Inflammatory macrophage treated with lipopolysaccharide for 1 hour (primary cell): ENCODE results near the gene SELPLG.
"Not testable (repeated sequence)": the region's sequence is repeated elsewhere in the genome, so short reads cannot be mapped to it uniquely, and the experiment has no call there.

Experiments
- DNase-seq, 2 donors: peaks; one replicate each; pipeline ENCODE4 v3.0.0-alpha.2; 2020 to 2022

SELPLG gene

GRCh38 chr12:108654622-108655021 is 20.9 kb upstream of the SELPLG start:
- DNase-seq, result not testable (repeated sequence)

GRCh38 chr12:108653922-108654321 is 20.2 kb upstream of the SELPLG start:
- DNase-seq, result no peak

- DNase-seq, result no peak
Measured at GRCh38 chr12:108653082-108653516, 19.4 kb upstream of the SELPLG start.

- DNase-seq, result no peak
Measured at GRCh38 chr12:108650083-108650482, 16.4 kb upstream of the SELPLG start.

- no peak for DNase-seq
Measured at GRCh38 chr12:108649669-108650068, 16.0 kb upstream of the SELPLG start.

- DNase-seq, result no peak
Measured at GRCh38 chr12:108649126-108649525, 15.4 kb upstream of the SELPLG start.

DNA sequence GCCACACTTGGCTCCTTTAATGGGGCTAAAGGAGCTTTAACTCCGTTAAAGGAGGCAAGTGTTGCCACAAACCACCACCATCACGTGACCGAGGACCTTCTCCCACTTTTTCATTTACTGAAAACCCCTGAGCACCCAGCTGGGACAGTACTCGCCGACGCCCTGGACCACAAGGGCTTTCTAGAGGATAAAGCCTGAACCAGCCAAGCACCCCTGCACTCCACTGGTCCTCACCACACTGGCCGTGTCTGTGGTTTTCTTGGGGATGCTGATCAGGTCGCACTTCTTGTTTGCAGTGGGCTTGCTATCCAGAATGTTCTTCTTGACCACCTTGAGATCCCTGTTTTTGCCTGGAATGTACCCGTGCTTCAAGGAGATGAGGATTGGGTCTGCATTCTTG is 14.7 kb upstream of the SELPLG start:
- no peak for DNase-seq

DNA sequence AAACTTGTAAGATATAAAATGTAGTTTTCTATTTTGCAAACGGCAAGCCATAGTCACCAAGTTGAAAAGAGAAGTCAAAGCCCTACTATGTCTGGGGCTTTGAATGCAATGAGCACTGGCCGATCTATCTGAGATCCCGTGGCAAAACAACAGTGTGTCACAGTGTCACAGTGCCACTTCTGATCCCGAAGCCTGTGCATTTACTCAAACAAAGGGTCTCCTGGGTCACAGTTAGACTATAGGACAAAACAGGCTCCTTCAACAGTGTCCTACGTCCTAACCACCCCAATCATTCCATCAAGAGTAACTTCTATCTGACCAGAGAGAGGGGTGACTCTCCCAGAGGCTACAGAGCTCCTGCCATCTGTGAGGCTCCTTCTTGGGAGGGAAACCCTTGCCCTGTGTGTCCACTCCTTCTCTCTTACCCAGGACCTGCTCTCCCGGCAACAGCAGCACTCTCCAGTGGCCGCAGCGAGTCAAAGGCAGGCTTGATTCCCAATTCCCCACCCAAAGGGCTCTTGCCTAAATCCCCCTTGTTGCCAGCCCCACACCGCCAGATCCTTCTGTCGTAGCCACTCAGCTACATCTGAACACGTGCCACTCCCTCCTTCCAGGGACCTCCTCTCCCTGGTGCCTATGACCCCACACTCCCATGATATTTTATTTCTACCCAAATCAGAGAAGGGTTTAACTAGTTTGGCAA is 14.0 kb upstream of the SELPLG start:
- DNase-seq, result no peak

DNA sequence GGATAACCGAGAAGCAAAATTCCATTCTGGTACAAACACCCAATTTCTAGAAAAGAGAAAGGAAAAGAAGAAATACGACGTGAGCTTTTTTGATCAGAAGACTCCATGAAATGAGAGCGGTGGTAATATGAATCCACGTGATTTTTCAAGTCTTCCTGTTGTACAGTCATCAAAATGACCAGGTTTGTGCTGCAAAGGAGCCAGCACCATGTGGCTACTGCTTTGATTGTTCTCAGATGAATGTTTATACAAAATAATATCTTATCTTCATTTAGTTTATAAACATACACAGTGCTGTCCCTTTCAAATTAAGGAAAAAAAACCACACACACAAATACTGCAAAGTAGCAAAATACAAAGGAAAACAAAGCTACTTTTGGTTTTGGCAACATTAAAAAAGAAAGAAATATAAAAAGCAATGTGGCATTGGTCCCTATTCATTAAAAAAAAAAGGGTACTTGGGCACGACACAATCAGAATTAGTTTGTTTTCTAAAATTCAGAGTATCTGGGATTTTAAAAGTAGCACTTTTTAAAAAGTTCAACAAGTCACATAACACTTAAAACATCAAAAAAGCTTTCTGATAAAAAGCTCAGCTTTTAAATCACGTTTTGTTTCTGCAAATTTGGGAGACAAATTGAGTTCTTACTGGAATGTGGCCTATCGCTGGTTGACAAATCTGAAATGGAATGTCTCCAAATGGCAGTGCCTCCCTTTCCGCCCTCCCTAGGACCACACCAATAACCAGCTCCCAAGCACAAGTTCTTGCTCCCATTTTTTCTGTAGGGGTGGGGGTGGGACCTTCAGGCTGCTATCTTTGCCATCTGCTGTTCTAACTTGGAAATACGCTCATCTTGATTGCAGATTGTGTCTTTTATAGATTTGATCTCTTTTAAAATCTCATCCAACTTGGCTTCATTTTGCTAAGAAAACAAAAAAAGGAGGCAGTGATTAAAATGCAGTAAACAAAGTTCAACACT is 13.2 kb upstream of the SELPLG start:
- DNase-seq, result no peak

GRCh38 chr12:108645686-108646599 is 12.2 kb upstream of the SELPLG start:
- DNase-seq, result no peak

- no peak for DNase-seq
Measured at GRCh38 chr12:108644811-108645120, 11.1 kb upstream of the SELPLG start.

GRCh38 chr12:108643941-108644810 is 10.5 kb upstream of the SELPLG start:
- no peak for DNase-seq

GRCh38 chr12:108642899-108643654 is 9.4 kb upstream of the SELPLG start:
- DNase-seq, result no peak

DNA sequence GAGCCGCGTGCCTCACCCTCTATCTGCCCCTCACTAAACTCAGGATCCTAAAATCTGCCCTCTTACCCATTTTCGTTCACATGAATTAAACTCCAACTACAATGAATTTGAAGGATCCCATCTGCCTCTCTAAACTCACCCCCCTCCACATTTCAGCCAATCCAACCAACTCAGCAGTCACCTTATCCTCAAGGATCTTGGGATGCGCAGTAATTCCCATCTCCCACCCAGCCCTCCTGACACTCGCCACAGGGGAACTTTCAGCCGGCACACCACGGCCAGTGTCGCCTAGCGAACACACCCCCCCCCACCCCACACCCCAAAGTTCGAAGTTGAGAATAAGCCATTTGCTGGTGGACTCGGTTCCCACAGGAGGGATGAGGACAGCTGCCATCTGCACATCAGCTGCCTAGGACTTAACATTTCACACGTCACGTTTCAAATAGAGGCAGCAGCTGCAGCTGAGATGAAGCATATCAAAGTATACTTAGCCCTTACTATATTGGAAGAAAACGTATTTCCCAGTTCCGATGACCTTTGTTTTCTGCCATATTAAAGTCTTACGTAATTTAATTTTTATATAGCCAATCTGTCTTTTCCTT is 8.7 kb upstream of the SELPLG start:
- DNase-seq, result no peak

- no peak for DNase-seq
Measured at GRCh38 chr12:108641446-108642268, 8.0 kb upstream of the SELPLG start.

DNA sequence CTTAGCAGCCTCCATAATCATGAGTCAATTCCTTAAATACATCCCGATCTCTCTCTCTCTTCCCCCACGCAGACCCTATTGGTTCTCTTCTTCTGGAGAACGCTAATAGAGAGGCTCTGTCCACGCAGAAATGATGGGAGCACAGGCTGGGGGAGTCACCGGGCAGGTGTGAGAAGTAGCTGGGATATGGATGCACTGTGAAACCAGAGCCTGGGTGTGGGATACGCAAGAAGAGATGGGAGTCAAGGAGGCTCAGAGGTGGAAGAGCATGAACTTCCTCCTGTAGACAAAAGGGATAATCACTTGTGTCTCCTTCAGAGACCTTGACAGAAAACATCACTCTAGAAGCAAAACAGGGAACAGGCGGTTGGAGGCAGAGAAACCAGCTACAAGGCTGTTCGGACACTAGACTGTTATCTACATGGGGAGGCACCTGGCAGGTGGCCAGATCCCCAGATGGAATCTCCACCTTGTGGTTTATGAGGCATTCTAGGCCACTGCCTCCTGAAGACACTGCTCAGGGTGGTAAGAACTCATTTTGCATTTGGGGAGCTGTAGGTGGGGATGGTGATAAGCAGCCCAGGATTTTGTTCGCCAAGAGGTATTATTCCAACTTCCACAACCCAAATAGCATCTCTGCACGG is 7.2 kb upstream of the SELPLG start:
- DNase-seq, result no peak

DNA sequence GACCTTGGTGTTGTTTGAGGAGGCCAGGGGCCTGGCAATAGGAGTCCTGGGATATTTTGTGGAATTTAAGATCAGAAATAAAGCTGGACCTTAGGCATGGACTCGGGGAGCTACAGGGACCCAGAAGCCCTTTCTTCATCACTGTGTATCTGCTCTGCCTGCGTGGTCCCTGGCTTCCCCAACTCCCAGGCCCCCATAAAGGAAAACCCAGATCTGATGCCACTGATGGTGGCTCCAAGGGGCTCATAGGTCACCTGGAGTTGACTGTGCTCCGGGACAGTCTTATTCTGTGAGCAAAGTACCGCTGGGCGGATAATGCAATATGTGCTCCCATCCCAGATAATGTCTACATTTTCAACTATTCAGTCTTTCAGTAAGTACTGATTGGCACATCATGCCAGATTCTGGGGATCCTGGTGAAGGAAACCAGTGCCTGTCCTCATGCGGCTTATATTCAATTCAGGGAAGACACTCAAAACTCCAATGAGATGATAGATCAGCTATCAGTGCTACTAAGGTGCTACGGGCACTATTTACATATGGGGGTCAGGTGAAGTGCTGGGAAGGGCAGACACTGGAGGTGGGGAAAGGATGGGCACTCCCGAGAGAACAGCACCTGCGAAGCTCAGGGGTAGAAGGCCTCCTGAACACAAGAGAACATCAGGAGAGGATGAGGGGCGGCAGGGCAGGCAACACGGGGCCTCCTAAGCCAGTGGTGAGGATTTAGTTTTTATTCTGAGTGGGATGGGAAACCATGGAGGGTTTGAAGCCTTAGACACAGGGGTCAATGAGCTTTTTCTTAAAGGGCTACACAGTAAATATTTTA is 5.5 kb upstream of the SELPLG start:
- DNase-seq, result no peak

- peak; percentile 64 to 65 for DNase-seq
Measured at GRCh38 chr12:108638141-108638827, 4.6 kb upstream of the SELPLG start.
